ENCODE measurements around the gene MAML3.

Gene MAML3

DNA sequence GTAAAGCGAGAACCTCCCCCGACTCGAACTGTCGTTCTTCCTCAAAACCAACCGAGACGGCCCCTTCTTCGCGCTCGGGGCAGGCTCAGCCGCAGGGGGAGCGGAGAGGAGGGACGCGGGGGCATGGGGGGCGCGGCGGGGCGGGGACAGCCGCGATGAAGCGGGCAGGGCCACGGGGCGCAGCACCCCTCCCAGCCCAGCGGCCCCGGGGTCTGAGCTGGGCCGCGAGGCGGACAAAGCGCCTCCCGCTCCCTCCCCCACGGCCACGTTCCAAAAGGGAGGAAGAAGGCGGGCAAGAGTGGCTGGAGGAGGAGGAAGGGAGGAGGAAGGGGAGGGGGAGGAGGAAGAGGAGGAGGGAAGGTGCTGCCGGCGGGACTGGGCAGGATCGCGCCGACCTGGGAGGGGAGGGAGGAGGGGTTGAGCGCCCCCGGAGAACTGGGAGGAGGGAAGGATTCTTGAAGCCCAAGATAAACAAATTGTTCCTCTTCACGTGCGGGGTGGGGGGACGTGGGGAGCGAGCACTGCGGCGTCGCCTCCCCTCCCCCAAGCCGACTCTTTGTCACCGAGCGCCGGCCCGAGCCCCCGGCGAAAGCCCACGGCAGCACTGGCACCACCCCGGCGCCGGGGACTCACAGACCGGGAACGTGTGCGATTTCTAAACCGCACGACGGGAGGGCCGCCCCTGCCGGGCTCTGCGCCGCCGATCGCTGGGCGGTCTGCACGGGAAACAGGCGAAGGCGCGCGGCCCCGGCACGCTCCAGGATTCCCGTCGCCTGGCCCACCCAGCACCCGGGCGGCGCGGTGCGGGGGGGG is 2.9 kb downstream of the MAML3 start:
- no peaks in the 10 kb centered on the region for H3K27me3 Mint-ChIP-seq
- H3K4me1 Mint-ChIP-seq (ENCODE audit: low read depth) = peaks cover 21% of the 10 kb centered on the region
- H3K4me3 Mint-ChIP-seq = peak overlapping the region; percentile 92
- no peaks in the 10 kb centered on the region for H3K9me3 Mint-ChIP-seq
- H3K27ac Mint-ChIP-seq = peak overlapping the region; percentile 96
- peaks cover 40% of the 10 kb centered on the region for H3K36me3 Mint-ChIP-seq (ENCODE audit: low read depth)
- intact Hi-C loops (cut with micrococcal nuclease) = loop anchor here (2.0 to 10.0 kb wide), 5 partner anchors 56 to 596 kb away; partner anchors contain the start of gene SETD7

DNA sequence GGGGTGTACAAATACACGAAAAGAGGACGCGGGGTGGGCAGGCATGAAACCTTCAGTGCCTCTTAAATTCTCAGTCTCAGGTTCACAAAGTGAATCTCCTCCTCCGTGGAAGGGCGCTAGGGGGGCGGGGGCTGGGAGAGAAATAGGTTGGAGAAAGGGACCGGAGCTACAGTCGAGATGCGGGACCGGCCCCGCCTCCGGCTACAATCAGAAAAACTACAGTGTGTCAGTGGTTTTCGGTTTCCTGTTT is 3.4 kb downstream of the MAML3 start:
- Mint-ChIP-seq H3K27ac (peak overlapping the region; percentile 96), H3K4me3 (peak overlapping the region; percentile 92), H3K36me3 (ENCODE audit: low read depth) (peaks cover 40% of the 10 kb centered on the region), H3K9me3 (no peaks in the 10 kb centered on the region), H3K4me1 (ENCODE audit: low read depth) (peaks cover 19% of the 10 kb centered on the region), H3K27me3 (no peaks in the 10 kb centered on the region)
- intact Hi-C loops (cut with micrococcal nuclease) = loop anchor here (2.0 to 10.0 kb wide), 5 partner anchors 56 to 596 kb away; partner anchors contain the start of gene SETD7

- Mint-ChIP-seq H3K4me3 (peak overlapping the region; percentile 92), H3K4me1 (ENCODE audit: low read depth) (peaks cover 19% of the 10 kb centered on the region), H3K9me3 (no peaks in the 10 kb centered on the region), H3K27ac (peak overlapping the region; percentile 96), H3K36me3 (ENCODE audit: low read depth) (peaks cover 40% of the 10 kb centered on the region), H3K27me3 (no peaks in the 10 kb centered on the region)
- intact Hi-C loops (cut with micrococcal nuclease) = loop anchor here (2.0 to 10.0 kb wide), 5 partner anchors 55 to 595 kb away; partner anchors contain the start of gene SETD7
These were observed 3.9 kb downstream of the MAML3 start for GRCh38 chr4:140149846-140150635.

DNA sequence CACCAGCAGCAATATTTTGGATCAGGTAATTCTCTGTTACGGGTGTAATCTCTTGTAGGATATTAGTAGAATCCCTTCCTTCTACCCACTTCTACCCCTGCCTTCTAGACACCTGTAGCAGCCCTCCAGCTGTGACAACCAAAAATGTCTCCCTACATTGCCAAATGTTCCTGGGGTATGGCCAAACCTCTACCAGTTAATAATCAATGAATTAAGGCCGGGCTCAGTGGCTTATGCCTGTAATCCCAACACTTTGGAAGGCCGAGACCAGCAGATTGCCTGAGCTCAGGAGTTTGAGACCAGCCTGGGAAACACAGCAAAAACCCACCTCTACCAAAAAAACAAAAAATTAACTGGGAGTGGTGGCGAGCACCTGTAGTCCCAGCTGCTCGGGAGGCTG is 9.9 kb downstream of the MAML3 start:
- Mint-ChIP-seq H3K36me3 (ENCODE audit: low read depth) (no peaks in the 10 kb centered on the region), H3K4me3 (no peak overlapping the region), H3K4me1 (ENCODE audit: low read depth) (peaks cover 25% of the 10 kb centered on the region), H3K27me3 (no peaks in the 10 kb centered on the region), H3K27ac (no peak overlapping the region), H3K9me3 (no peaks in the 10 kb centered on the region)
- intact Hi-C loops (cut with micrococcal nuclease) = no loop called here

DNA sequence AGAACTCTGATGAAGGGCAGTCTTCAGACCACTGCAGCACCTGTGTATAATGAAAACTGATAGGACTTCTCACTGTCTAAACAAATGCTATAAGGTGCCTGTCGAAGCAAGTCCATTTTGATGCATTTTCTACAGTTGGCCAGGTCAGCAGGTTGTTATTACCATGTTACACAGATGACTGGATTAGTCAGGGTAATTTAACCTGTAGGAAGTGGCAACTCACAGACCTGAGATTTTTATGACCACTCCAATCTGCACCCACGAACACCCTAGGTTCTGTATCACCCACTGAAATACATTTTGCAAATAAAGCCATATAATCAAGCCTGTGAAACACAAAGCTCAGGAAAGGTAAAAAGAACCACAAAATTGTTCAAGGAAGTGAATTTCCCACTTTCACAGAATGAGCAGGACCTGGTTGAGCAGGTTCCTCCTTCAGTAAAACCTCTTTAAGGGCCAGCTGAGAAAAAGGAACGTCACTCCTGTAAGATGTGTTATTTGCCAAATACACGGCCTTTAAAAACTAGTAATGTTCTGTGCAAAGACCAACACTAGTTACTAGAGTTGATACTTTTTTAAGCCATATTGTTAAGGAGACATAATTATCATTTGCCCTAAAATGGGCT is 12.7 kb downstream of the MAML3 start:
- no peak overlapping the region for H3K4me3 Mint-ChIP-seq
- H3K9me3 Mint-ChIP-seq = no peaks in the 10 kb centered on the region
- H3K27ac Mint-ChIP-seq = no peak overlapping the region
- no peaks in the 10 kb centered on the region for H3K27me3 Mint-ChIP-seq
- intact Hi-C loops (cut with micrococcal nuclease) = no loop called here
- peaks cover 28% of the 10 kb centered on the region for H3K4me1 Mint-ChIP-seq (ENCODE audit: low read depth)
- H3K36me3 Mint-ChIP-seq (ENCODE audit: low read depth) = no peaks in the 10 kb centered on the region

DNA sequence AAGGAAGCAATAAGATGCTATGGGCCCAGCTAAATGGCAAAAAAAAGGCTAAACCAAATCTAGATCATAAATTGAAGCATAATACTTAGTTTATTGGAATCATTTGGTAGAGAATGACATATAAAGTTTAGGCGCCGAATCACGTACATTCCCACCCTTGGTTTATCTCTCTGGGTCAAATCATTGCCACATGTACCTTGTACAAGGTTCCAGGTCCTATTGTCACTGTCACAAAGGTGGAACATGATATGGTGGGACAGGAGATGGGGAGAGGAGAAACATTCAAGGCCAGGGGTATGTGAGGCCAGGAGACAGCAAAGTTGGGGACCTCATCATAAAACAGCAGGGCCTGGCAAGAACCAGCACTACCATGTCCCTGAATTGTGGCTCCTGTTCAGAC is 13.4 kb downstream of the MAML3 start:
- Mint-ChIP-seq H3K4me3 (no peak overlapping the region), H3K9me3 (no peaks in the 10 kb centered on the region), H3K36me3 (ENCODE audit: low read depth) (no peaks in the 10 kb centered on the region), H3K4me1 (ENCODE audit: low read depth) (peaks cover 33% of the 10 kb centered on the region), H3K27ac (no peak overlapping the region), H3K27me3 (no peaks in the 10 kb centered on the region)
- intact Hi-C loops (cut with micrococcal nuclease) = no loop called here

DNA sequence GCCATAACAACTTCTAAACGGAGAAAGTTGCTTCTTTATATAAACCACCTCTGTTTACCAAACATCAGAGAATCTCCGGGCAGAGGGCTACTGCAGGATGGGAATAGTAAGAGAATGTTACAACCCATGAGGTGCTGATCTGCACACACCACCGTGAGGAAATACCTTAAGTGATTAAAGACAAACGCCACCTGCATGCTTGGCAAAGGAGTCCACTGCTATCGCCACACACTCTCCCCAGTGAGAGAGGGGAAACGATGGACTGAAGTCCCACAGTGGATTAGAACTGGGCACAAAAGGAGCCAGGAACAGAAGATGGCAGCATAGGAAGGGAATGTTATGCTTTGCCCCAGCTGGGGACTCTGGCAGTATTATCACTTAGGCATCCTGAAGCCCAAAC is 15.6 kb downstream of the MAML3 start:
- H3K27me3 Mint-ChIP-seq = no peaks in the 10 kb centered on the region
- H3K36me3 Mint-ChIP-seq (ENCODE audit: low read depth) = no peaks in the 10 kb centered on the region
- H3K9me3 Mint-ChIP-seq = no peaks in the 10 kb centered on the region
- H3K27ac Mint-ChIP-seq = no peak overlapping the region
- no peak overlapping the region for H3K4me3 Mint-ChIP-seq
- intact Hi-C loops (cut with micrococcal nuclease) = no loop called here
- peaks cover 32% of the 10 kb centered on the region for H3K4me1 Mint-ChIP-seq (ENCODE audit: low read depth)

GRCh38 chr4:140137671-140138070 is 16.3 kb downstream of the MAML3 start:
- Mint-ChIP-seq H3K27me3 (no peaks in the 10 kb centered on the region), H3K36me3 (ENCODE audit: low read depth) (no peaks in the 10 kb centered on the region), H3K4me3 (no peak overlapping the region), H3K9me3 (no peaks in the 10 kb centered on the region), H3K4me1 (ENCODE audit: low read depth) (peaks cover 29% of the 10 kb centered on the region), H3K27ac (no peak overlapping the region)
- intact Hi-C loops (cut with micrococcal nuclease) = no loop called here

DNA sequence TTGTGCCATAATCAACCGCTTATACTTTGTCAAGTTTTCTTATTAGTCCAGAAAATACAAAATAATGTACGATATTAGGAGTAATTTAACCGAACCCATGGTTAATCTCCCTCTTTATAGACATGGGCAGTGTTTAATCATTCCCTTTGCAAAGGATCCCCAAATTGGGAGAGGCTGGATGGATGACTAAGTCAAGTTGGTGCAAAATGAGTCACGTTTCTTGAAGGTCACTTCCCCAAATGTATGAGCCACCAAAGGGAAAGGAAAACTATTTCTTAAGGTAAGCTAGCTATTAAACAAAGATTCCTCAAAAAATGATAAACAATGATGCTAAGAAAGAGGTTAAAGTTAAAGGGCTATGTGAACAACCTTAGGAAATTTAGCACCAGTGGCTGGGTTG is 17.5 kb downstream of the MAML3 start:
- intact Hi-C loops (cut with micrococcal nuclease) = no loop called here

GRCh38 chr4:140135529-140136088 is 18.4 kb downstream of the MAML3 start:
- intact Hi-C loops (cut with micrococcal nuclease) = no loop called here
- no peaks in the 10 kb centered on the region for H3K27me3 Mint-ChIP-seq
- peaks cover 43% of the 10 kb centered on the region for H3K4me1 Mint-ChIP-seq (ENCODE audit: low read depth)
- no peaks in the 10 kb centered on the region for H3K9me3 Mint-ChIP-seq
- no peak overlapping the region for H3K4me3 Mint-ChIP-seq
- H3K36me3 Mint-ChIP-seq (ENCODE audit: low read depth) = no peaks in the 10 kb centered on the region
- H3K27ac Mint-ChIP-seq = no peak overlapping the region

More for the DNA sequence above, 17.5 kb downstream of the MAML3 start:
- H3K27ac Mint-ChIP-seq = no peak overlapping the region
- no peak overlapping the region for H3K4me3 Mint-ChIP-seq
- peaks cover 37% of the 10 kb centered on the region for H3K4me1 Mint-ChIP-seq (ENCODE audit: low read depth)
- H3K27me3 Mint-ChIP-seq = no peaks in the 10 kb centered on the region
- H3K9me3 Mint-ChIP-seq = no peaks in the 10 kb centered on the region
- H3K36me3 Mint-ChIP-seq (ENCODE audit: low read depth) = no peaks in the 10 kb centered on the region

DNA sequence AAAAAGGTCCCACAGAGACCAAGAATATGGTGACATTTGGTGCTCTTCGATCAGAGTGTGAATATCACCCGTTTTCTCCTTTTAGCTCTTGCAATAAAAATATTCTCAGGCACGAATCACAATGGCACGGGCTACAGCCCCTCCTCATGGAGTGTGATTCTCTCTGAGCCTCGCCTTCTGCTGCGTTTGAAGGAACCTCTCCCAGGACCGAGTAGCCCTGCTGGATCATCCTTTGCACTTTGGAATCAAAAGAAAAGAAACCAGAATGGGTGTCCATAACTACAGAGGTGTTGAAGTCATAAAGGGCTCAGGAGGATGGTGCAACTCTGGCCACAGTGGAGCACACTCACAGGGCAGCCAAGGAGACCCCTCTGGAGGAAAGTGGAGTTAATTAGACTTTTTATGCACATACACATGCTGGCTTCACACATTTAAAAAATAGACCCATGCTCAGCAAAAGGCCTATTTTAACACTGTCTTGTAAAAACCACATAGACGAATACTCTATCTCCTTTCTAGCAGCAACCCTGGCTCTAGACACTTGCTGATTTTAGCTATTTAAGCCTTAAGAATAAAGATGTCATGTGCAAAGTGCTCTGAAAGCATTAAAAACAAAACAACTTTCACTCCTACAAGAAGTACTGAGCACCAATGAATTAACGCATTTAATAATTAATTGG is 19.1 kb downstream of the MAML3 start:
- Mint-ChIP-seq H3K27ac (no peak overlapping the region), H3K4me1 (ENCODE audit: low read depth) (peaks cover 44% of the 10 kb centered on the region), H3K36me3 (ENCODE audit: low read depth) (no peaks in the 10 kb centered on the region), H3K27me3 (no peaks in the 10 kb centered on the region), H3K4me3 (no peak overlapping the region), H3K9me3 (no peaks in the 10 kb centered on the region)
- intact Hi-C loops (cut with micrococcal nuclease) = no loop called here

DNA sequence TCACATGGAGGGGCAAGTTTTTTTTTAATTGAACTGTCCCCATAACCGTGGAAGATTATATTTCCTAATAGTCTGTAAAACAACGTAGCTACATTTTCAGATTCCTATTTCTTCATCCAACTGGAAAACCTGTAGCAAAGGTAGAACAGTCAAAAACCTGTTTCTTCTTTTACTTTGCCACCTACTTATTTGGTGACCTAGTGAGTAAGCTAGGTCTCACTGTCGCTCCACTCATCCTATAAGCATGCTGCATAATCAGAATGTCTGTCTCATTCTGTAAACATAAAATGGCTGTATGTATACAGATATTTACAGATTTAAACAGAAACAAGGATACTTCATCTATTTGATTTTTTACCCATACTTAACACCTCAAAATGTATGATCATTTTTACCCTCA is 20.4 kb downstream of the MAML3 start:
- no peak overlapping the region for H3K27ac Mint-ChIP-seq
- peaks cover 44% of the 10 kb centered on the region for H3K4me1 Mint-ChIP-seq (ENCODE audit: low read depth)
- H3K4me3 Mint-ChIP-seq = no peak overlapping the region
- no peaks in the 10 kb centered on the region for H3K36me3 Mint-ChIP-seq (ENCODE audit: low read depth)
- intact Hi-C loops (cut with micrococcal nuclease) = no loop called here
- no peaks in the 10 kb centered on the region for H3K9me3 Mint-ChIP-seq
- H3K27me3 Mint-ChIP-seq = no peaks in the 10 kb centered on the region

DNA sequence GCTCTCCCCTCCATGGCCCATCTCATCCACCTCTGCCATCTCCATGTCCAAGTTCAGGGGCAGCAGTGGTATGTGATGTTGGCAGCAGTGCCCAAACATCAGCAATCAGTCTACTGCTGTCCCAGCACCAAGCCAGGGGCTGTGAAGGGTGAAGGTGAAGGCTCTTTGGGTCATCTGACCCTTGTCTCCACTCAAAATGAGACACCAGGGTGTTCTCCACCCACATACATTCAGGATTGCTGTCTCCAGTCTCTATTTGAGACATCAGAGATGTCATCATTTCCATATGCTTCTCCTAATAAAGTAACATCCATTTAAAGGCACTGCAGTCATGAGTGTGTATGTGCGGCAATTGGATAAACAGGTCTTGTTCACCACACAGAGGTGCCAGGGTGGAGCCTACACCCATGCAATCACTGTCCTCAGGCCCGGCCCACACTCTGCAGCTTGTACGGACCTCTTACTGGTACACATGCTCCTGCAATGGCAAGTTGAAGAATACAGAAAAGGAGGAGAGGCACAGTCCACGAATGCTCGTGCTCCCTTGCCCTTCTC is 22.2 kb downstream of the MAML3 start:
- H3K9me3 Mint-ChIP-seq = no peaks in the 10 kb centered on the region
- intact Hi-C loops (cut with micrococcal nuclease) = no loop called here
- no peaks in the 10 kb centered on the region for H3K27me3 Mint-ChIP-seq
- peaks cover 42% of the 10 kb centered on the region for H3K4me1 Mint-ChIP-seq (ENCODE audit: low read depth)
- no peak overlapping the region for H3K4me3 Mint-ChIP-seq
- H3K36me3 Mint-ChIP-seq (ENCODE audit: low read depth) = no peaks in the 10 kb centered on the region
- no peak overlapping the region for H3K27ac Mint-ChIP-seq
